Keratinocyte (primary cell): ENCODE results near the gene KRTAP3-3. TPM values are rescaled to one million over a fixed set of nuclear protein-coding genes. Genes with fewer than 3 reads are reported as not detected.
A peak's percentile ranks its signal among the peaks of the same experiment; 100 is the strongest.

Experiments used
- DNase-seq: peaks from one replicate; pipeline ENCODE4 v3.0.0-alpha.2; 2011; ENCODE audit warnings: low read depth, missing footprints, low spot score
- FAIRE-seq: peaks from 2 replicates; lab custom pipeline; 2011; peaks lifted over from hg19 to GRCh38; lab: Jason Lieb, UNC
- H2AFZ ChIP-seq: 2 replicates; pipeline ENCODE4 v1.6.0; 2012; ENCODE audit warnings: low read length, control low read depth, inconsistent platforms; ENCODE audit not compliant: control insufficient read depth
- H3K27ac ChIP-seq: 2 replicates; pipeline ENCODE4 v1.5.1; 2011; ENCODE audit warnings: low read length; ENCODE audit not compliant: control insufficient read depth, insufficient read depth
- H3K27me3 ChIP-seq: 3 replicates; pipeline ENCODE4 v1.6.0; 2011; ENCODE audit warnings: low read length; ENCODE audit not compliant: control insufficient read depth, insufficient read depth; ENCODE audit errors: extremely low read depth
- H3K36me3 ChIP-seq, 2 experiments: 2 replicates in 1 of 2; 3 replicates in 1 of 2; pipeline ENCODE4 v1.5.1; 2011; ENCODE audit warnings: low read length in 2 of 2, mild to moderate bottlenecking in 1 of 2; ENCODE audit not compliant: control insufficient read depth in 2 of 2, insufficient read depth in 2 of 2; ENCODE audit errors: extremely low read depth in 1 of 2
- H3K4me1 ChIP-seq: 3 replicates; pipeline ENCODE4 v1.5.1; 2011; ENCODE audit warnings: low read length; ENCODE audit not compliant: control insufficient read depth, insufficient read depth; ENCODE audit errors: extremely low read depth
- H3K4me2 ChIP-seq: 3 replicates; pipeline ENCODE4 v1.6.0; 2011; ENCODE audit warnings: low read depth, low read length; ENCODE audit not compliant: control insufficient read depth, insufficient read depth; ENCODE audit errors: extremely low read depth
- H3K4me3 ChIP-seq, 3 experiments: fragments of 200-600 bp in 1 of 3; sonication (generic) in 1 of 3; 2 replicates in 2 of 3; 3 replicates in 1 of 3; pipeline ENCODE4 v1.5.1; 2011 to 2016; ENCODE audit warnings: low read length in 3 of 3, mild to moderate bottlenecking in 3 of 3, control low read depth in 2 of 3, inconsistent platforms in 1 of 3, low read depth in 1 of 3, mixed read lengths in 1 of 3, mixed run types in 1 of 3, moderate library complexity in 1 of 3; ENCODE audit not compliant: control insufficient read depth in 2 of 3, insufficient read depth in 2 of 3; ENCODE audit errors: extremely low read depth in 1 of 3
- H3K79me2 ChIP-seq: 2 replicates; pipeline ENCODE4 v1.6.0; 2012; ENCODE audit warnings: low read length; ENCODE audit not compliant: control insufficient read depth, insufficient read depth
- H3K9ac ChIP-seq: 3 replicates; pipeline ENCODE4 v1.6.0; 2011; ENCODE audit warnings: low read length; ENCODE audit not compliant: control insufficient read depth, insufficient read depth; ENCODE audit errors: extremely low read depth
- H3K9me1 ChIP-seq: 3 replicates; pipeline ENCODE4 v1.6.0; 2011; ENCODE audit warnings: low read length; ENCODE audit not compliant: control insufficient read depth, insufficient read depth; ENCODE audit errors: extremely low read depth
- H3K9me3 ChIP-seq: 2 replicates; pipeline ENCODE4 v1.5.1; 2012; ENCODE audit warnings: low read depth, low read length; ENCODE audit not compliant: control insufficient read depth
- H4K20me1 ChIP-seq: 3 replicates; pipeline ENCODE4 v1.6.0; 2011; ENCODE audit warnings: low read length; ENCODE audit not compliant: control insufficient read depth, insufficient read depth; ENCODE audit errors: extremely low read depth
- CTCF ChIP-seq, 3 experiments: IDR thresholded peaks in 1 of 3; conservative IDR thresholded peaks in 1 of 3; optimal IDR thresholded peaks in 1 of 3; 2 replicates in 2 of 3; 3 replicates in 1 of 3; pipeline versions ENCODE3 to v1.5.1; 2011; ENCODE audit warnings: low read length in 3 of 3, mild to moderate bottlenecking in 3 of 3, moderate library complexity in 2 of 3, control low read depth in 1 of 3, inconsistent platforms in 1 of 3; ENCODE audit not compliant: insufficient read depth in 2 of 3; ENCODE audit errors: extremely low read depth in 1 of 3
- EZH2 ChIP-seq: IDR thresholded peaks from one replicate; pipeline ENCODE4 v1.6.1; 2012; ENCODE audit warnings: inconsistent platforms, mild to moderate bottlenecking, low read length, moderate library complexity
- dilution Hi-C: fragments of 300-500 bp; cut with MboI; formaldehyde crosslinking; loops from one replicate; pipeline ENCODE4 v1.7.0; 2020; ENCODE audit warnings: low sequenced_read_pairs; ENCODE audit not compliant: extremely low pct_ligation_motif_present
- polyA plus RNA-seq, 5 experiments: library from polyadenylated mRNA; depleted of rRNA in 3 of 5; stranded (reverse) in 3 of 5; stranded (forward) in 1 of 5; unstranded in 1 of 5; fragments of >200 nt; gene quantifications; 1 replicate in 1 of 5; 2 replicates in 3 of 5; 3 replicates in 1 of 5; pipeline versions ENCODE4 v1.2.1 to v1.2.3, GENCODE V29; 2011 to 2012; ENCODE audit warnings: missing spikeins in 2 of 5, low read depth in 1 of 5, low replicate concordance in 1 of 5

The KRTAP3-3 gene
- polyA plus RNA-seq, 1 donor (not counting 4 experiments of a cell fraction or from before 2014, with no cell fraction given): not detected

- H3K27ac ChIP-seq: no peak overlapping the region
- no peak for DNase-seq
- H3K4me3 ChIP-seq: no peak overlapping the region
- no peaks in the 10 kb centered on the region for H3K9me3 ChIP-seq
- no peaks in the 10 kb centered on the region for H3K9me1 ChIP-seq
- dilution Hi-C loops: no loop called here
- H3K36me3 ChIP-seq: no peaks in the 10 kb centered on the region
- H2AFZ ChIP-seq: peak overlapping the region; percentile 51
- H3K4me2 ChIP-seq: no peak overlapping the region
- H4K20me1 ChIP-seq: no peaks in the 10 kb centered on the region
- H3K27me3 ChIP-seq: no peaks in the 10 kb centered on the region
- H3K79me2 ChIP-seq: no peaks in the 10 kb centered on the region
- FAIRE-seq: peak; percentile 67
- H3K9ac ChIP-seq: no peak overlapping the region
- H3K4me1 ChIP-seq: peaks cover 4% of the 10 kb centered on the region
- no peak for TF ChIP-seq EZH2
- no peak for TF ChIP-seq CTCF (optimal IDR thresholded peaks at IDR 0.05 in 1 of 3, IDR thresholded peaks at IDR 0.05 in 1 of 3, conservative IDR thresholded peaks at IDR 0.05 in 1 of 3; ENCODE audit: extremely low read depth in 1 of 3, insufficient read depth in 2 of 3, low read length in 3 of 3)
These were observed 15.3 kb downstream of the KRTAP3-3 start for GRCh38 chr17:40978575-40979151.

GRCh38 chr17:40975516-40975915 is 18.4 kb downstream of the KRTAP3-3 start:
- Histone ChIP-seq H3K9me3 (no peaks in the 10 kb centered on the region), H3K27me3 (no peaks in the 10 kb centered on the region), H3K4me2 (no peak overlapping the region), H3K4me1 (peaks cover 4% of the 10 kb centered on the region), H3K9ac (no peak overlapping the region), H3K9me1 (no peaks in the 10 kb centered on the region), H4K20me1 (no peaks in the 10 kb centered on the region), H3K36me3 (no peaks in the 10 kb centered on the region), H3K79me2 (no peaks in the 10 kb centered on the region), H3K4me3 (no peak overlapping the region), H3K27ac (no peak overlapping the region), H2AFZ (no peak overlapping the region)
- dilution Hi-C loops: no loop called here
- no peak for DNase-seq
- no peak for TF ChIP-seq EZH2
- TF ChIP-seq CTCF (optimal IDR thresholded peaks at IDR 0.05 in 1 of 3, IDR thresholded peaks at IDR 0.05 in 1 of 3, conservative IDR thresholded peaks at IDR 0.05 in 1 of 3; ENCODE audit: extremely low read depth in 1 of 3, insufficient read depth in 2 of 3, low read length in 3 of 3): no peak
- no peak for FAIRE-seq
